ENCODE results near the gene BUB1B. TPM values are rescaled to one million over a fixed set of nuclear protein-coding genes. Genes with fewer than 3 reads are reported as not detected.

BUB1B gene
- total and polyA plus RNA-seq, 4 donors: 0.08 to 31.1 (median 0.84) TPM

- H3K4me1 ChIP-seq (ENCODE audit: control insufficient read depth in 4 of 4, insufficient read depth in 4 of 4, low read length in 3 of 4): peaks cover 0 to under 1% (median 0%) of the 10 kb centered on the region in 4 donors
- H3K27me3 ChIP-seq (ENCODE audit: control insufficient read depth in 4 of 4, insufficient read depth in 4 of 4, low read length in 3 of 4): no peaks in the 10 kb centered on the region
- 89% methylated on average over 6 of the region's 6 CpGs for WGBS
- no peaks in the 10 kb centered on the region for H3K36me3 ChIP-seq (ENCODE audit: control insufficient read depth in 4 of 4, insufficient read depth in 3 of 4, low read depth in 1 of 4, low read length in 3 of 4)
- no peak for DNase-seq (ENCODE audit: low spot score)
- H3K9ac ChIP-seq (ENCODE audit: low read depth in 1 of 2, low read length in 2 of 2): no peak overlapping the region
- TF ChIP-seq HNF4G (IDR thresholded peaks at IDR 0.05) (no peak), ATF3 (IDR thresholded peaks at IDR 0.05) (no peak), FOXA1 (IDR thresholded peaks at IDR 0.05) (no peak), GABPA (IDR thresholded peaks at IDR 0.05 in 1 of 2, conservative IDR thresholded peaks at IDR 0.05 in 1 of 2) (no peak)
- H3K4me3 ChIP-seq (ENCODE audit: low read depth in 1 of 3, low read length in 3 of 3): no peak overlapping the region
- no peak overlapping the region for H3K27ac ChIP-seq (ENCODE audit: low read depth in 1 of 2, low read length in 2 of 2)
- no peaks in the 10 kb centered on the region for H3K9me3 ChIP-seq (ENCODE audit: control insufficient read depth in 4 of 4, low read length in 3 of 4)
These were observed 24.2 kb upstream of the BUB1B start for GRCh38 chr15:40136470-40137302.

- WGBS: 93% methylated on average over 11 of the region's 11 CpGs
These were observed 23.3 kb upstream of the BUB1B start for GRCh38 chr15:40137303-40138200.

More at GRCh38 chr15:40137303-40138200, 23.3 kb upstream of the BUB1B start:
- Histone ChIP-seq H3K4me3 (ENCODE audit: low read depth in 1 of 3, low read length in 3 of 3) (no peak overlapping the region), H3K4me1 (ENCODE audit: control insufficient read depth in 4 of 4, insufficient read depth in 4 of 4, low read length in 3 of 4) (peaks cover 1 to 8% (median 7%) of the 10 kb centered on the region in 4 donors), H3K36me3 (ENCODE audit: control insufficient read depth in 4 of 4, insufficient read depth in 3 of 4, low read depth in 1 of 4, low read length in 3 of 4) (no peaks in the 10 kb centered on the region), H3K27ac (ENCODE audit: low read depth in 1 of 2, low read length in 2 of 2) (no peak overlapping the region), H3K9ac (ENCODE audit: low read depth in 1 of 2, low read length in 2 of 2) (no peak overlapping the region), H3K9me3 (ENCODE audit: control insufficient read depth in 4 of 4, low read length in 3 of 4) (no peaks in the 10 kb centered on the region), H3K27me3 (ENCODE audit: control insufficient read depth in 4 of 4, insufficient read depth in 4 of 4, low read length in 3 of 4) (no peaks in the 10 kb centered on the region)
- TF ChIP-seq FOXA2 (IDR thresholded peaks at IDR 0.05) (no peak), CTCF (IDR thresholded peaks at IDR 0.05; ENCODE audit: low read depth, low read length, missing input control) (no peak), GABPA (IDR thresholded peaks at IDR 0.05 in 1 of 2, conservative IDR thresholded peaks at IDR 0.05 in 1 of 2) (no peak), REST (IDR thresholded peaks at IDR 0.05) (no peak), ZBTB33 (IDR thresholded peaks at IDR 0.05) (no peak)
- no peak for DNase-seq (ENCODE audit: low spot score)
